Measurements from ENCODE around the gene PPP2R2B. TPM values are rescaled to one million over a fixed set of nuclear protein-coding genes. Genes with fewer than 3 reads are reported as not detected.

PPP2R2B gene
- total RNA-seq, 2 donors from 2014 or later = 0.46 to 1.8 TPM

DNA sequence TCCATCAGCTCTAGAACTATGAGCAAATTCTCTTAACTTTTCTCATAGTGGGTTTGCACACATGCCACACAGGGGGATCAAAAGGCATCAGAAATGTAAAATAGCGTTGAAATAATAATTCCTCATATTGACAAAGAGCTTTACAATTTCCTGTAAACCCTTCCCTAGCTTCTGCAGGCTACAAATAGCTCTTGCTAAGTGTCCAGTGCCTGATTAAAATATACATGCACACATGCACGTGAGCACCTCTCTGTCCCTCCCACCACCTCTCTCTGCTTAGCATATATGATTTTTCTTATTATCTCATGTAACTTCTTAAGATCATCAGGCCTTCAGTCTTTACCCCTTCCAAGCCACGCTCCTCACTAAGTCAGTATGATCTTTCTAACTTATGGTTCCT lies 13.7 kb upstream of the PPP2R2B start:
- no peak for ATAC-seq
- Mint-ChIP-seq H3K36me3 (peaks cover 0 to 6% of the 10 kb centered on the region in 2 donors), H3K27ac (no peak overlapping the region), H3K9me3 (peaks cover 0 to 4% of the 10 kb centered on the region in 2 donors)
- DNase-seq (ENCODE audit: low spot score in 2 of 2) = no peak

DNA sequence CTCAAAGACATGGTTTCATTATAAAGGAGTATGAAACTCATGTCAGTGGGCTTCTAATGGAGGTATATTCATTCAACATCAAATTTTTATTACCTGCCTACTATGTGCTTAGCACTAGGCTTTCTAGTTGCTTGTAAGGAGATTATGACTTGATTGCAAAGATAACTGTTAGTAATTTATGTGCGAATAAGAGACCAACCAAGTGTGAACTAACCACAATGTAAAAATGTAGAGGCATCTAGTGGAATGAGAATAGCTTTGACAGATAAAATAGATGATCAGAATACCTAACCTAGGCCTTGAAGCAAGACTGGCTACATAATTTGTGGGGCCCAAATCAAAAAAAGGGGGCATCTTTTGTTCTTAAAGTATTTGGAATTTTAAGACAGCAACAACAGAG lies 13.0 kb upstream of the PPP2R2B start:
- H3K27ac Mint-ChIP-seq = no peak overlapping the region
- ATAC-seq = no peak
- H3K9me3 Mint-ChIP-seq = peaks cover 0 to 4% of the 10 kb centered on the region in 2 donors
- DNase-seq (ENCODE audit: low spot score in 2 of 2) = no peak
- peaks cover 0 to 6% of the 10 kb centered on the region in 2 donors for H3K36me3 Mint-ChIP-seq

DNA sequence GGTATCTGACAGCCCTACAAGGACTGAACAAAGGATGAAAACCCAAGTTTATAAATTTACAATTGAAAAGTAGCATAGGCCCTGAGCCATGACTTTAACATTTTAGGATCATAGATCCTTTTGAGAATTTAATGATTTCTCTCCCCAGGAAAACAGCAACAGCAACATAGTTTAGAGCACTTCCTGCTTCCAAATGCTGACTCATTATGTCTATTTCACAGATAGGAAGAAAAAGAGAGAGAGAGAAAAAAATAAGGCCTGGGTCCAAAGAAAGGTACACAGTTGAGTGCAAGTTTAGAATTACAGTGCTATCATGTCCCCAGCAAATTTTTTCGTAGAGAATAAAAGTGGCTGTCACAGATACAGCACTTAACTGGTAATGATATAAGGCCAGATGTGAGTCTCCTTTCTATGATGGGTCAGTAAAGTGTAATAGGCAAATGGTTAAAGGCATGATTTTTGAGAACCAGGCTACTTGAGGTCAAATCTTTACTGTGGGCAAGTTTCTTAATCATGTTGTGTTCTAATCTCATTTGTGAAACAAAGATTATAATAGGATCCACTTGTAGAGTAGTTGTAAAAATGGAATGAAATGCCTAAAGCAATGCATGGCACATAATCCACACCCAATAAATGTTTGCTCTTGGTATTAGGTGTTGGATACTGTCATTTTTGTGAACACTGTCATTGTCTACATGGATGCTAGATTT lies 12.3 kb upstream of the PPP2R2B start:
- no peak overlapping the region for H3K27ac Mint-ChIP-seq
- peaks cover 0 to 4% of the 10 kb centered on the region in 2 donors for H3K9me3 Mint-ChIP-seq
- H3K36me3 Mint-ChIP-seq = peaks cover 0 to 6% of the 10 kb centered on the region in 2 donors
- ATAC-seq (no peak), DNase-seq (ENCODE audit: low spot score in 2 of 2) (no peak)

DNA sequence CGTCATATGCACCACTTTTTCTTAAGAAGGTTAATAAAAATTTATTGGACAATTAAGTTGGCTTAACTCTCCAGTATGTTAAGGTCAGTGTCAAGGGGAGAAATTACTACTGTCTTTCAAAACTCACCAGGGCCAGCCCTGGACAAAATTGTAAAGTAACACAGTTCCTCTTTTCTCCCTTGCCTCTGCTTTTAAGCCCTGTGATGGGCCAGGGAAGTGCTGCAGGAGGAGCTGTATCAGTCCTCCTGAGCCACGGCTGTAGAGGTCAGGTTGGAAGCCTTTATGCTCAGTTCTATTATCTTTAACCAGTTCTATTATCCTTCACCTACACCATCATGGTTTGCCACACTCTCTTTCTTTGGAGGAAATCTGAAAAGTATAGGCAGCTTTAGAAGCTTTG lies 11.5 kb upstream of the PPP2R2B start:
- H3K36me3 Mint-ChIP-seq = peaks cover 0 to 6% of the 10 kb centered on the region in 2 donors
- DNase-seq (ENCODE audit: low spot score in 2 of 2) = no peak
- no peak for ATAC-seq
- no peak overlapping the region for H3K27ac Mint-ChIP-seq
- H3K9me3 Mint-ChIP-seq = peaks cover 0 to 4% of the 10 kb centered on the region in 2 donors

DNA sequence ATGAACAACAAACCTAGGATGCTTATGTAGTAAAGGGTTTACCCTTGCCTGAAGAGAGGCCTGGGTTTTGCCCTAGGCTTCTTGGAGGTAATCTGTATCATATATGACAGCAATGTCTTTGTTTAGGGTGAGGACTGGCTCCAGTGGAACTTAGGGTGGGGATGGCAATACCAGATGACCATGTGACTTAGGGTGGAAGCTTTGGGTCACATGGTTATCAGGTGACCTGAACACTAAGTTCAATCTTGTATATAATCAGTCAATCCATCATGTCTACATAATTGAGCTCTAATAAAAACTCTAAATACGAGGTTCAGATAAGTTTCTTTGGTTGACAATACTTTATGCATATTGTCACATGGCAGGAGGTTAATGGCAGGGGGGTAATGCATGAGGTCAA lies 10.6 kb upstream of the PPP2R2B start:
- Mint-ChIP-seq H3K36me3 (no peaks in the 10 kb centered on the region), H3K27ac (no peak overlapping the region), H3K9me3 (no peaks in the 10 kb centered on the region)
- DNase-seq (ENCODE audit: low spot score in 2 of 2) (no peak), ATAC-seq (no peak)

DNA sequence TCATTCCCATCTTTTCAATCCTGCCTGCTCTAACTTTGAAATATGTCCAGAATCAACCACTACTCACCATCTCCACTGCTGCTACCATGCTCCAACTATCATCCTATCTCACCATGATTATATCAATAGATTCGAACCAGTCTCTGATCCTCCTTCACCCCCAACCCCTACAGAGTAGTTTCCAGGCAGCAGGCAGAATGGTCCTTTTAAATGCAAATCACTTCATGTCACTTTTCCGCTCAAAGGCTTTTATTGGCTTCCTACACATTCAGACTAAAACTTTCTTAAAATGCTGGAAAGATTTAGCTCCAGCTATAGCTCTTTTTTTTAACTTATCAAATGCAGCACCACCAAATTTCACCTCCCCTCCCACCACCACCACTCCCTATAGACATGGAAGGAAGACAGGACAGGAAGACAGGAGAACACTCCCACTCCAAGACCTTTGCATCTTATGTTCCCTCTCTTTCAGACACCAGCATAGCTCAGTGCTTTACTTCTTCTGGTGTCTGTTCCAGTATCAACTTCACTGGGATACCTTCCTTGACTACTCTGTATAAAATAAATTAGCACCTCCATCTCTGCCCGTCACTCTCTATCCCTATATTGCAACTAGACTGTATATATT lies 9.9 kb upstream of the PPP2R2B start:
- Mint-ChIP-seq H3K27ac (no peak overlapping the region), H3K36me3 (no peaks in the 10 kb centered on the region), H3K9me3 (no peaks in the 10 kb centered on the region)
- DNase-seq (ENCODE audit: low spot score in 2 of 2) = no peak
- no peak for ATAC-seq

DNA sequence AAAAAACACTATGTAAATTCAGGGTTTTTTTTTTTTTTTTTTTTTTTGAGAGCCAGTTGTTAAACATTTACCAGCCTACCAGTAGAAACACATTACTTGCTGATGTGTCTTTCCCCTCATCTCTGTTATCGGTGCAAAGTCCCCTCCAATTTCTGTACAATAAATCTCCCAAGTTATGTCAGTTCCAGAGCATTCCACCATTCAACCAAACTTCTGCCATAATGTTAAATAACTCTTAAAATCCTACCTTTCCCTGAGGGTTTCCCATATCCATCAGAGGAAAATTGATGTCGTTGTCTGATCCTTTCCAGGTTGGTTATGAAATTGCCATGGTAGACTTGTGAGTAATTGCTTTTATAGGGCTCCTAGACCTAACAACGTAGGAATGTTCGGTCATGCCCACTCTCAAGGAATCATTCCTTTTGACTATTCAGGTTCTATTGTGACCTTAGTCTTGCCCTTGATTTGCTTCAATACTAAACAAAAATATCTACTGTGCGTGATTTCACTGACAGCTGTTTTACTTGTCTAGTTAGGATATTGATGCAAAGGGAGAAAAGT lies 5.6 kb upstream of the PPP2R2B start:
- H3K36me3 Mint-ChIP-seq = no peaks in the 10 kb centered on the region
- no peak for ATAC-seq

DNA sequence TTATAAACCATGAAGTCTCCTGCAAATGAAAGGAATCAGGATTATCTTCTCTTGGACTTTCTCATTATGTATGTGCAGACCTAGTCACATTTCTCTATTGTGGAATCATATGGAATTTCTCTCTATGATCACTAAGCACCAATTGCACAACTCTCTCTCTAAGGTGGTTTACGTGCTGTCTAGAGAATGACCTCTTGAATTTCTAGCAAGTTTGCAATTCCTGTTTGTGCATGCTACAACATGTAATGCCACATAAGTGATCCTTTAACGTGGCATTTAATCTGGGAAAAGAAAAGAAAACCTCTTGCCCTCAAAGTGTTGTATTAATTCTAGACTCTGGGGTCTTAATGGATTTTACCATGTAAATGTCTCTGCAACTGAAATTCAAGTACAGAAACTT lies 5.0 kb upstream of the PPP2R2B start:
- no peak for DNase-seq (ENCODE audit: low spot score in 2 of 2)
- Mint-ChIP-seq H3K9me3 (no peaks in the 10 kb centered on the region), H3K36me3 (no peaks in the 10 kb centered on the region), H3K27ac (no peak overlapping the region)
- ATAC-seq = no peak

More for the DNA sequence above, 5.6 kb upstream of the PPP2R2B start:
- H3K9me3 Mint-ChIP-seq = no peaks in the 10 kb centered on the region
- DNase-seq (ENCODE audit: low spot score in 2 of 2) = no peak
- H3K27ac Mint-ChIP-seq = no peak overlapping the region

DNA sequence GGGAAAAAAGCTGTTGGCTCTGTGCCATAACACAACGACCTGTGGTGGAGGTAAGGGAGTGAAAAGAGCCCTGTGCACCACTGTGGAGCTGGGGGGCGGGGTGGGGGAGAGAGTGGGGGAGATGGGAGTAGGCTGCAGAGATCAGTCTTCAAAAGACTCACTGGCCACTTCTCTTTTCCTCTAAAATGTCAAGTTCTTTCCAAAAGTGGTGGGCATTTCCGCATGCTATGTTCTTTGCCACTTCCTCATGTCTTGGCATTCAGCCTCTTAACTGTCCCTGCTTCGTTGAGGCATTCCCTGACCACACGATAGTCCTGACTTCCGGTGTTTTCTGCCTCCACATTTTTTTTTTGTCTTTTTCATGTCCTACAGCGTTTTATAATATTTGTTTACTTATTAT lies 2.4 kb upstream of the PPP2R2B start:
- ATAC-seq = no peak
- no peak for DNase-seq (ENCODE audit: low spot score in 2 of 2)
- Mint-ChIP-seq H3K9me3 (no peaks in the 10 kb centered on the region), H3K36me3 (no peaks in the 10 kb centered on the region), H3K27ac (no peak overlapping the region)

DNA sequence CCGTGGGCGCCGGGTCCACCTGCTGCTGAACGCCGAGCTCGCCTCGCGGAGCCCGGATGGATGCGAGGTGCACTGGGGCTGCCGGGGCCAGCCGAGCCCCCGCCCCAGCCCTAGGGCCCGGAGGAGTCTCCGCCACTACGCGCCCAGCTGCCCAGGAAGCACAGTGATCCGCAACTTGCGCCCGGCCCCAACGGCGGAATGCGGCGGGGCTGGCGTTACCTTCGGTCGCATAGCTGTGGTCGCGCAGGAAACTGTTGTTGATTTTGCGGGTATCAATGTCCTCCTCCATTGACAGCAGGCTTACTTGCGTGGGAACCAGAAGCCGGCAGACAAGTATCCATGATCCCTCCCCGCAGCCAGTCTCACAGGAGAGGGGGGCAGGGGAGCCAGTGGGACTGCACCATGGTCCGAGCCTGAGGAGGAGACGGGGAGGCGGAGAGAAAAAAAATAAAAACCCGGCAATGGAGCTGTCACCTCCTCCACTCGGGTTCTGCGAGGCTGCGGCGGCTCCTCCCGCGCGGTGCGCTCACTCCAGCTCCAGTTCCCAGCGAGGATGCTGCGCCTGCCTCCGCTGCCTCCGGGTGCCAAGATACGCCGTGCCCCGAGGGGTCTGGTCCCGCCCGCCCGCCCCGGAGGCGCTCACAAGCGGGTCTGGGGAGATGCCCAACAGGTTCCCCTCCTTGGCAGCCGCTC lies 628 bp downstream of the PPP2R2B start:
- DNase-seq (ENCODE audit: low spot score in 2 of 2) = peak in 1 of 2 donors; percentile 23
- H3K9me3 Mint-ChIP-seq = no peaks in the 10 kb centered on the region
- H3K27ac Mint-ChIP-seq = no peak overlapping the region
- ATAC-seq = peak; percentile 60 to 62
- H3K36me3 Mint-ChIP-seq = no peaks in the 10 kb centered on the region

DNA sequence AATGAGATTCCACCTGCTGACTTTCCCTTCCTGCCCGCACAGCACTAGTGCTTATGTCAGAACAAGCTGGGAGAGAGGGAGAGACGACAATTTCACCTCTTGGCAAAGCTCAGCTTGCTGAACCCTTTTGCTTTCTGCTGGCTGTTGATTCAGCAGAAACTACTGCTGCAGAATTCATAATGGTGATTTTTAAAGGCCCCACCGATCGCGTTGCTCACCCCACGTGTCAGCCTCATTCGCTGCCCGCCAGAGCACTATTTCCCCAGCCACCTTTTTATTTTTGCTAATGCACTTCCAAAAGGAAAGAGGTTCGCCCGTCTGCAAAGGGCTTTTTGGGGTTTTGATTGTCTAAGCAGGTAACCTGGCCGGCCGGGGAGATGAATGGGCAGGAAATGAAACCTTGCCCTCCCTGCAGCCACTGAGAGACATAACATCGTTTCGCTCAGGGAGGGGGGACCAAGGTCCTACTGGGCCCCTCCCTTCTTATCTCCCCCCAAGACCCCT lies 1.3 kb downstream of the PPP2R2B start:
- no peaks in the 10 kb centered on the region for H3K36me3 Mint-ChIP-seq
- H3K9me3 Mint-ChIP-seq = no peaks in the 10 kb centered on the region
- no peak for ATAC-seq
- no peak overlapping the region for H3K27ac Mint-ChIP-seq
- no peak for DNase-seq (ENCODE audit: low spot score in 2 of 2)

DNA sequence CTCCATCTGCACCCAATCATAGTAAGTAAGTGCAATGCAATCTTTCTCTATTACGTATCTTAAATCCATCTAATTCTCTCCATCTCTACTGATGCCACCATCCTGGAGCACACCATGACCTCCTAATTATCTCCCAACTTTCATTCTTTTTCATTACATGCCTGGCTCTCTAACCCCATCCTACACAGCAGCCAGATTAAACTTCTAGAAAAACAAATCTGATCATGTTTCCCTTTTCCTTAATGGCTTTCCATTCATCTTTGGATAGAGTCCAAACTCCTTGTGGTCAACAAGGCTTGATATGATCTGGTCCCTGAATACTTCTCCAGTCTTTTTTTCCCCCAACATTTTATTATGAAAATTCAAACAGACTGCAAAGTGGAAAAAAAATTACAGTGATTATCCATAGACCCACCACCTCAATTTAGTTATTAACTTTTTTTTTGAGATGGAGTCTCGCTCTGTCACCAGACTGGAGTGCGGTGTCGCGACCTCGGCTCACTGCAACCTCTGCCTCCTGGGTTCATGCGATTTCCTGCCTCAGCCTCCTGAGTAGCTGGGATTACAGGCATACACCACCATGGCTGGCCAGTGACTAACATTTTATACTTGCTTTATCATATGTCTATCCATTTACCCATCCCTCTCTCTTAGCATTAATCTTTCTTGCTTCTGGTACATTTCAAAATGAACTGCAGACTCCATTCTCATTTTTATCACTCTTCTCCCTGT lies 5.2 kb downstream of the PPP2R2B start:
- Mint-ChIP-seq H3K9me3 (no peaks in the 10 kb centered on the region), H3K27ac (no peak overlapping the region), H3K36me3 (no peaks in the 10 kb centered on the region)
- ATAC-seq (no peak), DNase-seq (ENCODE audit: low spot score in 2 of 2) (no peak)

DNA sequence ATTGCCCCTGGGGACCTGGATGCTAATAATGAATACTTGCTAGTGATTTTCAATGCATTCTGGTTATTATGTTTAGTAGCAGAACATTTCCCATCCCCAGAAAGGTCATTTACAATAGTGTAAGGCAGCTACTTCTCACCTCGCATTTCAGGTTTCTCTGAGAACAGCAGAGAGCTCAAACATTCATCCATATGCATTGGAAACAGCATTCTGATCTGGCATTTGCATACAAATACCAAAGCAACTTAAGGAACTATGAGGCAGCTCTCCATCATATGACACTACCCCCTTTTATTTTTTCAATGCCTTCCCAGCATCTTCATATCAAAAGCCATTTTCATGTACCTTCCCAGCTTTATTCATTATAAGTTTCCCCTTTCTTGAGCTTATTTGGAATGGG lies 6.4 kb downstream of the PPP2R2B start:
- Mint-ChIP-seq H3K36me3 (no peaks in the 10 kb centered on the region), H3K27ac (no peak overlapping the region), H3K9me3 (no peaks in the 10 kb centered on the region)
- DNase-seq (ENCODE audit: low spot score in 2 of 2) (no peak), ATAC-seq (no peak)

DNA sequence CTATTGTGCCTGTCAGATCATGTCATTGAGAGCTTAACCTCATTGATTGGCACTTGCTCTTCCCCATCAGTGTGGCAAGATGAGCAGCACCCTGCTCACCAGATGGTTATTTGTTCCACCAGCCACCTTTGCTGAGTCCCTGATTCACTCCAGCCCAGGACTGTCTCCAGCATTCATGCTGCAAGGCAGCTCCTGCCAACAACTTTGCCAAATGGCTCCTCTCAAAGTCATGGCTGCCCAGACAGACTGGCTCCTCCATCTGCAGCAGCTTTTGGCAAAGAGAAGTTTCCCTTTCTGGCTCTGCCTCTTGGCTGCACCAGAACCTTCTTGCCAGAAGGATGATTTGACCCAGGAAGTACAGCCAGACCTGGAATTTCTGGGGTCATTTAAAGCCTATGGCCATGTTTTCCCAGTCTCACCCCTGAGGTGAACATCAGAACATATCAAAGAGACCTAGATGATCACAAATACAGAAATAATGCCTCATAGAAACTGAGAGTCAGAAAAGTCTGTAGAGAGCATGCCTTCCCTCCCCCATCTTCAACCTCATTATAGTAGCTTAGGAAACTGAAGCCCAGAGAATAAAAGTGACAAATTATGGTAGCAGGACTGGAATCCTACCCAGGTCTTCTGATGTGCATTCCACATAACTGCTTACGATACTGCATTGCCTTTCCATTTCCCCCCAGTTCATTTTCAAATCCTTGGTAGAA lies 10.4 kb downstream of the PPP2R2B start:
- DNase-seq (ENCODE audit: low spot score in 2 of 2) (peak in 1 of 2 donors; percentile 4), ATAC-seq (peak in 1 of 2 donors; percentile 78)
- no peaks in the 10 kb centered on the region for H3K36me3 Mint-ChIP-seq
- no peak overlapping the region for H3K27ac Mint-ChIP-seq
- H3K9me3 Mint-ChIP-seq = no peaks in the 10 kb centered on the region

DNA sequence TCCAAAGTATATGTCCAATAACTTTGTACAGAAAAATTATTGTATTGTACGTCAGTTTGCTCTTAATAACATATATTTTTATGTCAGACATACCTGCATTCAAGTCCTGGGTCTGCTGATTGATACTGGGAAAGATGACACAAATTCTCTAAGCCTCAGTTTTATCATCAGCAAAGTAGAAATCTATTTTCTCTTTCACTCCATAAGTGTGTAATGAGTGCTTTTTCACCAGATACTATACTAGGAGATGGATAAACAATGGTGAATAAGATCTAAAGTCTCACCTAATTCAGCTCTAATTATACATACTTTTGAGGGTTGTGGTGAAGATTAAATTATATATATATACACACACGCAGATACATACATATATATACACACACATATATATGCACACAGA lies 12.3 kb downstream of the PPP2R2B start:
- no peaks in the 10 kb centered on the region for H3K9me3 Mint-ChIP-seq

DNA sequence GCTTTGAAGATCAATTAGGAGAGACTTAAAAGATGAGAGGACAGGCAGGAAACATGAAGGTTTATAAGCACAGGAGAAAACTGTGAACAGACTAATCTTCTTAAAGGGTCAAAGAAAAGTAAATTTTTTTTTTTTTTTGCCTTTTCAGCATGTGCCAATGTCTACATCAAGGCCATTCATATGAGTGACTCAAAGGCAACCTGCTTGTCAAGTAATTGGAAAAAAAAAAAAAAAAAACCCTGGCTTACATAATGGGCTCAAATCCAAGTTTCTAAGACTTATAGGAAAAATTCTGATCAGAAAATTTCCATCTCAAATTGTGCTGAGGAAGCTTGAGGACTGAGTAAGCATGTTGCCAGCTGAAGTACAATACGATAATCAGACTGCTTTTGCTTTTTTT lies 15.9 kb downstream of the PPP2R2B start:
- H3K9me3 Mint-ChIP-seq = no peaks in the 10 kb centered on the region
- H3K27ac Mint-ChIP-seq = no peak overlapping the region
- ATAC-seq (no peak), DNase-seq (ENCODE audit: low spot score in 2 of 2) (no peak)
- H3K36me3 Mint-ChIP-seq = no peaks in the 10 kb centered on the region

More for the DNA sequence above, 12.3 kb downstream of the PPP2R2B start:
- no peak overlapping the region for H3K27ac Mint-ChIP-seq
- DNase-seq (ENCODE audit: low spot score in 2 of 2) (no peak), ATAC-seq (peak in 1 of 2 donors; percentile 53)
- H3K36me3 Mint-ChIP-seq = no peaks in the 10 kb centered on the region

Data from activated naive CD4-positive, alpha-beta T cell treated with anti-CD3 and anti-CD28 coated beads, Interleukin-2, amount 50 U/mL, for 72 hours (primary cell).